ENCODE data around the gene PRKAG2. TPM values are rescaled to one million over a fixed set of nuclear protein-coding genes. Genes with fewer than 3 reads are reported as not detected.

The PRKAG2 gene
- total RNA-seq, 1 donor from 2014 or later, result 35.4 TPM

GRCh38 chr7:151558575-151558974 is 318.3 kb downstream of the PRKAG2 start:
- H3K27me3 ChIP-seq (ENCODE audit: low read depth), result no peaks in the 10 kb centered on the region
- intact Hi-C loops (cut with DNase I), result no loop called here
- ATAC-seq, result no peak
- peaks cover 73% of the 10 kb centered on the region for H3K36me3 ChIP-seq
- no peak for DNase-seq
- H3K4me3 ChIP-seq, result no peak overlapping the region
- no peak overlapping the region for H3K27ac ChIP-seq
- peaks cover under 1% of the 10 kb centered on the region for H3K4me1 ChIP-seq
- no peak for TF ChIP-seq CTCF (IDR thresholded peaks at IDR 0.05)
- no peaks in the 10 kb centered on the region for H3K9me3 ChIP-seq

GRCh38 chr7:151556592-151556991 is 320.3 kb downstream of the PRKAG2 start:
- H3K27ac ChIP-seq, result no peak overlapping the region
- intact Hi-C loops (cut with DNase I), result no loop called here
- peaks cover 53% of the 10 kb centered on the region for H3K36me3 ChIP-seq
- no peaks in the 10 kb centered on the region for H3K27me3 ChIP-seq (ENCODE audit: low read depth)
- no peak for DNase-seq
- TF ChIP-seq CTCF (IDR thresholded peaks at IDR 0.05), result no peak
- H3K4me3 ChIP-seq, result no peak overlapping the region
- no peak for ATAC-seq
- H3K4me1 ChIP-seq, result peaks cover 10% of the 10 kb centered on the region
- H3K9me3 ChIP-seq, result no peaks in the 10 kb centered on the region

GRCh38 chr7:151553356-151553755 is 323.6 kb downstream of the PRKAG2 start:
- Histone ChIP-seq H3K4me3 (no peak overlapping the region), H3K27ac (no peak overlapping the region), H3K4me1 (peaks cover 15% of the 10 kb centered on the region), H3K36me3 (peaks cover 21% of the 10 kb centered on the region), H3K27me3 (ENCODE audit: low read depth) (no peaks in the 10 kb centered on the region), H3K9me3 (no peaks in the 10 kb centered on the region)
- intact Hi-C loops (cut with DNase I), result no loop called here
- TF ChIP-seq CTCF (IDR thresholded peaks at IDR 0.05), result no peak
- ATAC-seq, result peak in 1 of 2 donors; percentile 9
- DNase-seq, result no peak

GRCh38 chr7:151552352-151553028 is 324.4 kb downstream of the PRKAG2 start:
- no peak overlapping the region for H3K4me3 ChIP-seq
- H3K9me3 ChIP-seq, result no peaks in the 10 kb centered on the region
- intact Hi-C loops (cut with DNase I), result no loop called here
- peaks cover 15% of the 10 kb centered on the region for H3K4me1 ChIP-seq
- DNase-seq (peak; percentile 64), ATAC-seq (peak; percentile 90 to 94)
- no peak for TF ChIP-seq CTCF (IDR thresholded peaks at IDR 0.05)
- H3K36me3 ChIP-seq, result peaks cover 13% of the 10 kb centered on the region
- no peaks in the 10 kb centered on the region for H3K27me3 ChIP-seq (ENCODE audit: low read depth)
- no peak overlapping the region for H3K27ac ChIP-seq

- Histone ChIP-seq H3K36me3 (peaks cover 7% of the 10 kb centered on the region), H3K4me3 (no peak overlapping the region), H3K9me3 (no peaks in the 10 kb centered on the region), H3K27ac (no peak overlapping the region), H3K4me1 (peaks cover 15% of the 10 kb centered on the region), H3K27me3 (ENCODE audit: low read depth) (no peaks in the 10 kb centered on the region)
- no peak for TF ChIP-seq CTCF (IDR thresholded peaks at IDR 0.05)
- DNase-seq, result no peak
- peak in 1 of 2 donors; percentile 2 for ATAC-seq
- intact Hi-C loops (cut with DNase I), result no loop called here
These were observed 325.1 kb downstream of the PRKAG2 start for GRCh38 chr7:151551820-151552219.

Measured in lower lobe of right lung (tissue), 2 donors.